ENCODE measurements around the gene DNAJC4. TPM values are rescaled to one million over a fixed set of nuclear protein-coding genes. Genes with fewer than 3 reads are reported as not detected.

Gene DNAJC4
- total RNA-seq, 1 donor from 2014 or later = 17.6 TPM

GRCh38 chr11:64209563-64209843, 20.8 kb upstream of the DNAJC4 start:
- no peak for TF ChIP-seq CTCF (conservative IDR thresholded peaks at IDR 0.05; ENCODE audit: low read depth, low read length)
- DNase-seq (ENCODE audit: low read depth) = no peak
- H3K4me3 ChIP-seq (ENCODE audit: low read depth, low read length) = no peak overlapping the region

GRCh38 chr11:64210301-64211020, 19.9 kb upstream of the DNAJC4 start:
- TF ChIP-seq CTCF (conservative IDR thresholded peaks at IDR 0.05; ENCODE audit: low read depth, low read length) = no peak
- DNase-seq (ENCODE audit: low read depth) = no peak
- no peak overlapping the region for H3K4me3 ChIP-seq (ENCODE audit: low read depth, low read length)

- no peak overlapping the region for H3K4me3 ChIP-seq (ENCODE audit: low read depth, low read length)
- TF ChIP-seq CTCF (conservative IDR thresholded peaks at IDR 0.05; ENCODE audit: low read depth, low read length) = no peak
- DNase-seq (ENCODE audit: low read depth) = no peak
Observed at GRCh38 chr11:64211181-64211872, 19.0 kb upstream of the DNAJC4 start.

- H3K4me3 ChIP-seq (ENCODE audit: low read depth, low read length) = no peak overlapping the region
- TF ChIP-seq CTCF (conservative IDR thresholded peaks at IDR 0.05; ENCODE audit: low read depth, low read length) = no peak
- no peak for DNase-seq (ENCODE audit: low read depth)
Observed at GRCh38 chr11:64216879-64217278, 13.5 kb upstream of the DNAJC4 start.

- TF ChIP-seq CTCF (conservative IDR thresholded peaks at IDR 0.05; ENCODE audit: low read depth, low read length) = no peak
- no peak for DNase-seq (ENCODE audit: low read depth)
Observed at GRCh38 chr11:64218628-64219353, 11.6 kb upstream of the DNAJC4 start.

GRCh38 chr11:64219354-64219684, 11.0 kb upstream of the DNAJC4 start:
- H3K4me3 ChIP-seq (ENCODE audit: low read depth, low read length) = no peak overlapping the region
- DNase-seq (ENCODE audit: low read depth) = no peak
- no peak for TF ChIP-seq CTCF (conservative IDR thresholded peaks at IDR 0.05; ENCODE audit: low read depth, low read length)

More at GRCh38 chr11:64218628-64219353, 11.6 kb upstream of the DNAJC4 start:
- H3K4me3 ChIP-seq (ENCODE audit: low read depth, low read length) = no peak overlapping the region
